Bronchial epithelial cell (primary cell): ENCODE data around the gene CHPT1. TPM values are rescaled to one million over a fixed set of nuclear protein-coding genes. Genes with fewer than 3 reads are reported as not detected.

Source experiments
- DNase-seq: peaks from one replicate; pipeline ENCODE4 v3.0.0-alpha.2; 2010; ENCODE audit warnings: low read depth
- FAIRE-seq: peaks from 2 replicates; lab custom pipeline; 2011; peaks lifted over from hg19 to GRCh38; lab: Jason Lieb, UNC
- H3K27me3 ChIP-seq: 2 replicates; pipeline ENCODE4 v1.5.1; 2011; ENCODE audit warnings: low read length; ENCODE audit not compliant: control insufficient read depth, insufficient read depth
- H3K36me3 ChIP-seq: 2 replicates; pipeline ENCODE4 v1.5.1; 2011; ENCODE audit warnings: low read length; ENCODE audit not compliant: control insufficient read depth, insufficient read depth
- H3K4me3 ChIP-seq: 2 replicates; pipeline ENCODE4 v1.5.1; 2011; ENCODE audit warnings: mild to moderate bottlenecking, low read depth, low read length, control low read depth
- total RNA-seq: library from RNA; depleted of rRNA; stranded (reverse); fragments of >200 nt; gene quantifications from 2 replicates; pipeline ENCODE4 v1.2.1, GENCODE V29; 2014
- TF ChIP-seq, protein P1 (sequence below): IDR thresholded peaks from 2 replicates; pipeline ENCODE4 v1.5.1; 2011; ENCODE audit warnings: mild to moderate bottlenecking, moderate library complexity, low read length, control low read depth, inconsistent platforms; ENCODE audit not compliant: insufficient read depth, severe bottlenecking

Gene CHPT1
- total RNA-seq, 1 donor from 2014 or later: 3.2 TPM

DNA sequence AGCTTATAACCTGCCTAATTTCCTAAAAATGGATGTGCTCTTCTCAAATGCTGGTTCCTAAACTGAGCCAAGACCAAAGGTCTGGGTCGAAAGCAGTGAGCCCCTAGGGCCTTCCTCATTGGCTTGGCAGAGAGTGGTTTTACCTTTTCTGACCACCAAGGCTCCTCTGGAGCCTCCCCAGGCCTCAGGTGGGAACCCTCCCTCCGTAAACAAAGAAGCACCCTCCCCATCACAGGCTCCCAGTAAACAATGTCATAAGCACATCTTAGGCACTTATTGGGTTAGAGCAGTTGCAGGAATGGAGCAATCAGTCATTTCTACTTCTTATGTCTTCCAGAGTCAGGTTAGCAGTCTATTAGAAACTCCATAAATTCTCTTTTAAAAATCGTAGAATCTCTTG, 6.0 kb downstream of the CHPT1 start:
- TF ChIP-seq, protein P1, sequence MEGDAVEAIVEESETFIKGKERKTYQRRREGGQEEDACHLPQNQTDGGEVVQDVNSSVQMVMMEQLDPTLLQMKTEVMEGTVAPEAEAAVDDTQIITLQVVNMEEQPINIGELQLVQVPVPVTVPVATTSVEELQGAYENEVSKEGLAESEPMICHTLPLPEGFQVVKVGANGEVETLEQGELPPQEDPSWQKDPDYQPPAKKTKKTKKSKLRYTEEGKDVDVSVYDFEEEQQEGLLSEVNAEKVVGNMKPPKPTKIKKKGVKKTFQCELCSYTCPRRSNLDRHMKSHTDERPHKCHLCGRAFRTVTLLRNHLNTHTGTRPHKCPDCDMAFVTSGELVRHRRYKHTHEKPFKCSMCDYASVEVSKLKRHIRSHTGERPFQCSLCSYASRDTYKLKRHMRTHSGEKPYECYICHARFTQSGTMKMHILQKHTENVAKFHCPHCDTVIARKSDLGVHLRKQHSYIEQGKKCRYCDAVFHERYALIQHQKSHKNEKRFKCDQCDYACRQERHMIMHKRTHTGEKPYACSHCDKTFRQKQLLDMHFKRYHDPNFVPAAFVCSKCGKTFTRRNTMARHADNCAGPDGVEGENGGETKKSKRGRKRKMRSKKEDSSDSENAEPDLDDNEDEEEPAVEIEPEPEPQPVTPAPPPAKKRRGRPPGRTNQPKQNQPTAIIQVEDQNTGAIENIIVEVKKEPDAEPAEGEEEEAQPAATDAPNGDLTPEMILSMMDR: no peak
- DNase-seq (no peak), FAIRE-seq (no peak)
- H3K36me3 ChIP-seq: no peaks in the 10 kb centered on the region
- no peak overlapping the region for H3K4me3 ChIP-seq
- H3K27me3 ChIP-seq: no peaks in the 10 kb centered on the region

- H3K36me3 ChIP-seq: no peaks in the 10 kb centered on the region
- FAIRE-seq (no peak), DNase-seq (no peak)
- no peaks in the 10 kb centered on the region for H3K27me3 ChIP-seq
- no peak overlapping the region for H3K4me3 ChIP-seq
- TF ChIP-seq, protein P1: no peak
Observed at GRCh38 chr12:101706403-101706802, 9.0 kb downstream of the CHPT1 start.

GRCh38 chr12:101707131-101707782, 9.8 kb downstream of the CHPT1 start:
- TF ChIP-seq, protein P1: no peak
- no peak for FAIRE-seq

DNA sequence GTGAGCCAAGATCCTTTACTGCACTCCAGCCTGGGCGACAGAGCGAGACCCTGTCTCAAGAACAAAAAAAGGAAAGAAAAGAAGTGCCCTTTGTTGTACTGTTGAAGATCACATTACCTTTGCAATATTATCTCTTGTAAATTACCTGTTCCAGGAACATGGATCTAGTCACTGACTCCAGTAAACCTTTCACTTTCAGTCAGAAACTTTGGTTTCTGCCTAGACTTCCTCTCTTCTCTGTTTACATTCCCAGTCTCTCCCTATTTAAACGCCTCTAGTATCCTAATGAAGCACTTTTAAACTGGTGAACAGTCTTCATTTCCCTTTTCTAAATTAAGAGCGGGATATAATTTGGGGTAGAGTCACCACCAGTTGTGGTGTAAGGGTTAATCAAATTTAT, 12.8 kb downstream of the CHPT1 start:
- Histone ChIP-seq H3K27me3 (no peaks in the 10 kb centered on the region), H3K4me3 (no peak overlapping the region), H3K36me3 (no peaks in the 10 kb centered on the region)
- FAIRE-seq (no peak), DNase-seq (no peak)
- TF ChIP-seq, protein P1: no peak

More at GRCh38 chr12:101707131-101707782, 9.8 kb downstream of the CHPT1 start:
- no peaks in the 10 kb centered on the region for H3K27me3 ChIP-seq
- DNase-seq: no peak
- no peak overlapping the region for H3K4me3 ChIP-seq
- no peaks in the 10 kb centered on the region for H3K36me3 ChIP-seq

- H3K27me3 ChIP-seq: no peaks in the 10 kb centered on the region
- H3K4me3 ChIP-seq: no peak overlapping the region
- no peaks in the 10 kb centered on the region for H3K36me3 ChIP-seq
- TF ChIP-seq, protein P1: no peak
- DNase-seq: no peak
- no peak for FAIRE-seq
Observed at GRCh38 chr12:101713059-101713682, 15.7 kb downstream of the CHPT1 start.

DNA sequence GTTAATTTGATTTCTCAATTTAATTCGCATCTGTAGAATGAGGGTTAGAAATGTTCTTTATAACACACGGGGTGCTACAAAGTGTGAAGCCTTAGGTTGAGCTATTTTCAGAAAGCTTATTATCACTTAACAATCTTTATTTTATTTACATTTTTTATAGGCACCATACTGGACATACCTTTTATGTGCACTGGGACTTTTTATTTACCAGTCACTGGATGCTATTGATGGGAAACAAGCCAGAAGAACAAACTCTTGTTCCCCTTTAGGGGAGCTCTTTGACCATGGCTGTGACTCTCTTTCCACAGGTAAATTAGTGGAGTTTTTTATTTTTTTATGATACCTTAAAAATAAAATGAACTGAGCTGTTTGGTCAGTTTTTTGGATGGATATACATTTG, 16.5 kb downstream of the CHPT1 start:
- TF ChIP-seq, protein P1: no peak
- no peak overlapping the region for H3K4me3 ChIP-seq
- H3K27me3 ChIP-seq: no peaks in the 10 kb centered on the region
- FAIRE-seq: no peak
- H3K36me3 ChIP-seq: no peaks in the 10 kb centered on the region
- DNase-seq: no peak
